ENCODE results near the gene PSD2. TPM values are rescaled to one million over a fixed set of nuclear protein-coding genes. Genes with fewer than 3 reads are reported as not detected.

Gene PSD2
- total and polyA plus RNA-seq, 10 of the 15 experiments (the other 5 are each of a cell fraction or from before 2014, with no cell fraction given): 0.02 to 0.14 (median 0.03) TPM; not detected in 5

- TF ChIP-seq RFX5 (IDR thresholded peaks at IDR 0.05; ENCODE audit: low read depth, low read length) (no peak), ZNF24 (IDR thresholded peaks at IDR 0.05) (no peak), ZBTB11 (CRISPR knock-in tag; IDR thresholded peaks at IDR 0.05) (no peak), ZNF207 (IDR thresholded peaks at IDR 0.05; ENCODE audit: borderline replicate concordance) (no peak), EP300 (IDR thresholded peaks at IDR 0.05; ENCODE audit: borderline replicate concordance in 1 of 2, control insufficient read depth in 1 of 2, low read depth in 2 of 2, low read length in 2 of 2) (no peak), ELK1 (IDR thresholded peaks at IDR 0.05; ENCODE audit: low read depth, low read length) (no peak), MEF2A (IDR thresholded peaks at IDR 0.05; ENCODE audit: insufficient read depth, low read depth, low read length) (no peak), GATAD2B (conservative IDR thresholded peaks at IDR 0.05; ENCODE audit: low read depth) (no peak), ZBTB40 (IDR thresholded peaks at IDR 0.05; ENCODE audit: borderline replicate concordance) (no peak)
- intact Hi-C loops (cut with micrococcal nuclease; ENCODE audit: unreplicated experiment): no loop called here
- Histone ChIP-seq H3K4me2 (ENCODE audit: control insufficient read depth, insufficient read depth) (no peak overlapping the region), H2AFZ (ENCODE audit: control insufficient read depth, low read depth, low read length) (no peak overlapping the region), H4K20me1 (ENCODE audit: control insufficient read depth, insufficient read depth) (no peaks in the 10 kb centered on the region; the same call in 1 of the 2 replicates), H3K9ac (ENCODE audit: control insufficient read depth, insufficient read depth, low read length) (no peak overlapping the region), H3K27ac (ENCODE audit: control insufficient read depth, insufficient read depth) (no peak overlapping the region), H3K4me1 (ENCODE audit: control insufficient read depth, insufficient read depth, low read length) (no peaks in the 10 kb centered on the region), H3K36me3 (ENCODE audit: control insufficient read depth in 2 of 2, insufficient read depth in 2 of 2, low read length in 1 of 2) (no peaks in the 10 kb centered on the region), H3K9me3 (replicated peaks; ENCODE audit: control insufficient read depth, insufficient read depth, low read length) (no peaks in the 10 kb centered on the region), H3K27me3 (replicated peaks in 1 of 2; ENCODE audit: control insufficient read depth in 2 of 2, insufficient read depth in 2 of 2, low read length in 1 of 2) (peaks cover 0 to 6% of the 10 kb centered on the region in 2 experiments; a peak in 3 of 4 replicates), H3K4me3 (no peak overlapping the region), H3K79me2 (ENCODE audit: control insufficient read depth, insufficient read depth, low read length) (no peaks in the 10 kb centered on the region)
- ChIA-PET SMC1A (ENCODE audit: uncharacterized antibody, unreplicated experiment) (no interaction called here), POLR2A (no interaction called here), RAD21 (ENCODE audit: unreplicated experiment) (no interaction called here), CTCF (interaction anchor here (1.3 kb wide), 1 partner anchor 18 kb away, joined by 4 read pairs; no protein-coding TSS in a partner anchor)
- no peak for FAIRE-seq
- no peak for DNase-seq (ENCODE audit: low read depth, low spot score)
- WGBS (ENCODE audit: insufficient coverage, insufficient replicate concordance, low lambda C conversion rate, missing lambda C conversion rate): 37% methylated on average over 2 of the region's 2 CpGs
- in situ Hi-C loops (cut with MboI): no loop called here
- no peak for ATAC-seq
- BruUV-seq (replicated peaks): no TSS peak
These were observed 9.9 kb downstream of the PSD2 start for GRCh38 chr5:139805545-139805944.

Data from GM12878 (cell line).